ENCODE measurements around the gene RASAL3.

- TF ChIP-seq CTCF (IDR thresholded peaks at IDR 0.05) (no peak), POLR2A (IDR thresholded peaks at IDR 0.05) (no peak)
Observed at GRCh38 chr19:15450528-15450890, 13.8 kb downstream of the RASAL3 start.

Data from heart left ventricle (tissue), 13 donors.